HepG2 (cell line): ENCODE data around the gene GABBR2. TPM values are rescaled to one million over a fixed set of nuclear protein-coding genes. Genes with fewer than 3 reads are reported as not detected.

Source experiments
- NRL ChIP-seq: sonication (generic); formaldehyde crosslinking; IDR thresholded peaks from 2 replicates; pipeline ENCODE4 v1.5.0; 2020; ENCODE audit warnings: missing genetic modification reagents, mild to moderate bottlenecking, moderate library complexity, borderline replicate concordance
- PAX8 ChIP-seq: sonication (generic); formaldehyde crosslinking; IDR thresholded peaks from 2 replicates; pipeline ENCODE4 v1.8.0; 2022; ENCODE audit warnings: mild to moderate bottlenecking, missing genetic modification reagents, borderline replicate concordance
- UBTF ChIP-seq: sonication (generic); formaldehyde crosslinking; IDR thresholded peaks from 2 replicates; pipeline ENCODE4 v1.4.0; 2020; ENCODE audit warnings: mild to moderate bottlenecking, missing genetic modification reagents
- ZNF546 ChIP-seq: sonication (generic); formaldehyde crosslinking; conservative IDR thresholded peaks from 2 replicates; pipeline ENCODE4 v1.8.1; 2023; ENCODE audit warnings: mild to moderate bottlenecking, missing genetic modification reagents
- ZNF772 ChIP-seq: sonication (generic); formaldehyde crosslinking; IDR thresholded peaks from 2 replicates; pipeline ENCODE4 v1.5.0; 2020; ENCODE audit warnings: mild to moderate bottlenecking, missing genetic modification reagents
- ZSCAN31 ChIP-seq: sonication (generic); formaldehyde crosslinking; IDR thresholded peaks from 2 replicates; pipeline ENCODE4 v1.5.0; 2020; ENCODE audit warnings: low read depth, mild to moderate bottlenecking, missing genetic modification reagents
- polyA plus RNA-seq, 8 experiments: library from polyadenylated mRNA; depleted of rRNA in 3 of 8; stranded (reverse) in 7 of 8; unstranded in 1 of 8; fragments of >200 nt; fragmentation: Illumina TruSeq in 4 of 8; extraction: Trizol in 4 of 8; gene quantifications; 2 replicates each; pipeline versions ENCODE4 v1.2.1 to v1.2.3, GENCODE V29; 2011 to 2016; ENCODE audit warnings: low read depth in 4 of 8, missing spikeins in 1 of 8, mixed read lengths in 1 of 8; ENCODE audit not compliant: insufficient read depth in 1 of 8
- total RNA-seq, 5 experiments: library from RNA; depleted of rRNA; stranded (reverse); fragments of >200 nt; fragmentation: Illumina TruSeq; extraction: Trizol; gene quantifications; 2 replicates each; pipeline ENCODE4 v1.2.3, GENCODE V29; 2016; ENCODE audit warnings: low read depth in 1 of 5
- TF ChIP-seq, protein P1 (sequence below): sonication (generic); formaldehyde crosslinking; IDR thresholded peaks from 2 replicates; pipeline ENCODE4 v1.4.0; 2020; ENCODE audit warnings: mild to moderate bottlenecking, missing genetic modification reagents
- TF ChIP-seq, protein P2 (sequence below): sonication (generic); formaldehyde crosslinking; IDR thresholded peaks from 2 replicates; pipeline ENCODE4 v1.8.1; 2023; ENCODE audit warnings: mild to moderate bottlenecking, missing genetic modification reagents
- TF ChIP-seq, protein P3 (sequence below): sonication (generic); formaldehyde crosslinking; IDR thresholded peaks from 2 replicates; pipeline ENCODE4 v1.8.0; 2022; ENCODE audit warnings: mild to moderate bottlenecking, missing genetic modification reagents, moderate library complexity

Gene GABBR2
- total and polyA plus RNA-seq, 2 of the 13 experiments (the other 11 are each of a cell fraction or from before 2014, with no cell fraction given) = 0.02 TPM; not detected in 1

GRCh38 chr9:98609646-98610045 is 99.1 kb downstream of the GABBR2 start (continued):
- TF ChIP-seq ZNF546 (no peak), ZSCAN31 (CRISPR knock-in tag) (no peak), PAX8 (CRISPR knock-in tag) (no peak), NRL (no peak), UBTF (no peak), ZNF772 (no peak)
- TF ChIP-seq, protein P1, sequence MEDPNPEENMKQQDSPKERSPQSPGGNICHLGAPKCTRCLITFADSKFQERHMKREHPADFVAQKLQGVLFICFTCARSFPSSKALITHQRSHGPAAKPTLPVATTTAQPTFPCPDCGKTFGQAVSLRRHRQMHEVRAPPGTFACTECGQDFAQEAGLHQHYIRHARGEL = no peak
- TF ChIP-seq, protein P2, sequence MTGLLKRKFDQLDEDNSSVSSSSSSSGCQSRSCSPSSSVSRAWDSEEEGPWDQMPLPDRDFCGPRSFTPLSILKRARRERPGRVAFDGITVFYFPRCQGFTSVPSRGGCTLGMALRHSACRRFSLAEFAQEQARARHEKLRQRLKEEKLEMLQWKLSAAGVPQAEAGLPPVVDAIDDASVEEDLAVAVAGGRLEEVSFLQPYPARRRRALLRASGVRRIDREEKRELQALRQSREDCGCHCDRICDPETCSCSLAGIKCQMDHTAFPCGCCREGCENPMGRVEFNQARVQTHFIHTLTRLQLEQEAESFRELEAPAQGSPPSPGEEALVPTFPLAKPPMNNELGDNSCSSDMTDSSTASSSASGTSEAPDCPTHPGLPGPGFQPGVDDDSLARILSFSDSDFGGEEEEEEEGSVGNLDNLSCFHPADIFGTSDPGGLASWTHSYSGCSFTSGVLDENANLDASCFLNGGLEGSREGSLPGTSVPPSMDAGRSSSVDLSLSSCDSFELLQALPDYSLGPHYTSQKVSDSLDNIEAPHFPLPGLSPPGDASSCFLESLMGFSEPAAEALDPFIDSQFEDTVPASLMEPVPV (CRISPR knock-in tag) = no peak
- TF ChIP-seq, protein P3, sequence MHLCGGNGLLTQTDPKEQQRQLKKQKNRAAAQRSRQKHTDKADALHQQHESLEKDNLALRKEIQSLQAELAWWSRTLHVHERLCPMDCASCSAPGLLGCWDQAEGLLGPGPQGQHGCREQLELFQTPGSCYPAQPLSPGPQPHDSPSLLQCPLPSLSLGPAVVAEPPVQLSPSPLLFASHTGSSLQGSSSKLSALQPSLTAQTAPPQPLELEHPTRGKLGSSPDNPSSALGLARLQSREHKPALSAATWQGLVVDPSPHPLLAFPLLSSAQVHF (CRISPR knock-in tag) = no peak
